C4-2B (cell line): ENCODE results near the gene ST8SIA1.

Experiments
- CTCF ChIP-seq: fragments of 450-650 bp; conservative IDR thresholded peaks from 2 replicates; pipeline ENCODE4 v1.5.1; 2017; ENCODE audit warnings: mild to moderate bottlenecking
- ZFX ChIP-seq: fragments of 450-650 bp; IDR thresholded peaks from 2 replicates; pipeline ENCODE4 v1.6.1; 2017

GRCh38 chr12:22355011-22355580, 20.6 kb upstream of the ST8SIA1 start:
- TF ChIP-seq CTCF (no peak), ZFX (no peak)
